ENCODE measurements around the gene POLDIP2. TPM values are rescaled to one million over a fixed set of nuclear protein-coding genes. Genes with fewer than 3 reads are reported as not detected.

The POLDIP2 gene
- total and polyA plus RNA-seq, 2 of the 13 experiments (the other 11 are each of a cell fraction or from before 2014, with no cell fraction given), result 85.9 to 114 TPM

GRCh38 chr17:28346746-28347246 is 10.5 kb downstream of the POLDIP2 start (continued):
- TF ChIP-seq ZNF318 (CRISPR knock-in tag; IDR thresholded peaks at IDR 0.05) (no peak), MEIS1 (CRISPR knock-in tag; IDR thresholded peaks at IDR 0.05; ENCODE audit: borderline replicate concordance) (no peak), SAP130 (CRISPR knock-in tag; IDR thresholded peaks at IDR 0.05; ENCODE audit: low read depth) (peak; percentile 78; the same call in 1 of the 2 replicates), ZNF788 (CRISPR knock-in tag; IDR thresholded peaks at IDR 0.05; ENCODE audit: borderline replicate concordance) (no peak; the same call in 1 of the 2 replicates), ZNF333 (CRISPR knock-in tag; IDR thresholded peaks at IDR 0.05; ENCODE audit: borderline replicate concordance) (no peak), ONECUT2 (CRISPR knock-in tag; IDR thresholded peaks at IDR 0.05) (no peak), LCORL (IDR thresholded peaks at IDR 0.05) (no peak), LCORL (CRISPR knock-in tag; IDR thresholded peaks at IDR 0.05) (no peak), ZNF331 (CRISPR knock-in tag; IDR thresholded peaks at IDR 0.05) (no peak), ELF3 (CRISPR knock-in tag; IDR thresholded peaks at IDR 0.05) (0 out of 2 replicates have a peak, but pooled peaks have one; percentile 33), CBFB (CRISPR knock-in tag; IDR thresholded peaks at IDR 0.05) (no peak), ZMYM2 (CRISPR knock-in tag; IDR thresholded peaks at IDR 0.05) (no peak), ZNF609 (CRISPR knock-in tag; IDR thresholded peaks at IDR 0.05; ENCODE audit: borderline replicate concordance) (0 out of 2 replicates have a peak, but pooled peaks have one; percentile 4), ZNF691 (CRISPR knock-in tag; IDR thresholded peaks at IDR 0.05; ENCODE audit: borderline replicate concordance, low read depth) (peak; percentile 34; the same call in 1 of the 2 replicates)
